Stomach (tissue), 9 donors: ENCODE data around the gene ZDHHC1. TPM values are rescaled to one million over a fixed set of nuclear protein-coding genes. Genes with fewer than 3 reads are reported as not detected.

Source experiments
- DNase-seq, 2 donors: peaks; one replicate each; pipeline versions ENCODE4 v3.0.0 to v3.0.0-alpha.2; 2013 to 2019
- H3K27ac ChIP-seq, 5 donors: fragments of 200-600 bp in 4 of 5; sonication (generic) in 4 of 5; one replicate each; pipeline ENCODE4 v1.5.1; 2013 to 2019; ENCODE audit warnings: mild to moderate bottlenecking in 1 of 5, moderate library complexity in 1 of 5
- H3K27me3 ChIP-seq, 3 donors: fragments of 200-600 bp; sonication (generic); one replicate each; pipeline ENCODE4 v1.5.1; 2017 to 2019; ENCODE audit warnings: mixed run types in 1 of 3
- H3K36me3 ChIP-seq, 4 donors: fragments of 200-600 bp; sonication (generic); 1 replicate in 3 of 4; 2 replicates in 1 of 4; pipeline ENCODE4 v1.5.1; 2016 to 2019
- H3K4me1 ChIP-seq, 4 donors: fragments of 200-600 bp; sonication (generic); one replicate each; pipeline ENCODE4 v1.5.1; 2016 to 2019
- H3K4me3 ChIP-seq, 4 donors: fragments of 200-600 bp; sonication (generic) in 3 of 4; one replicate each; pipeline ENCODE4 v1.5.1; 2016 to 2019; ENCODE audit warnings: mild to moderate bottlenecking in 1 of 4
- H3K9me3 ChIP-seq, 4 donors: fragments of 200-600 bp; sonication (generic); one replicate each; pipeline ENCODE4 v1.5.1; 2016 to 2019
- EP300 ChIP-seq: sonication (generic); formaldehyde crosslinking; IDR thresholded peaks from one replicate; pipeline ENCODE4 v1.6.1; 2017; ENCODE audit warnings: antibody characterized with exemption
- POLR2A ChIP-seq, 4 donors: fragments of 450-650 bp; IDR thresholded peaks; one replicate each; pipeline ENCODE4 v1.6.1; 2016; ENCODE audit warnings: antibody characterized with exemption in 4 of 4, control low read depth in 2 of 4, mild to moderate bottlenecking in 1 of 4, moderate library complexity in 1 of 4
- POLR2AphosphoS5 ChIP-seq, 3 donors: sonication (generic); formaldehyde crosslinking; IDR thresholded peaks; one replicate each; pipeline ENCODE4 v1.6.1; 2016; ENCODE audit warnings: antibody characterized with exemption in 3 of 3
- WGBS, 5 donors: extraction: QIAGEN DNeasy Blood & Tissue Kit in 3 of 5; methylation state at CpG; one replicate each; pipeline versions ENCODE4 v1.1.5 to v1.1.7; 2013 to 2018; 5-methylcytosine and 5-hydroxymethylcytosine counted together
- intact Hi-C: fragments of 100-400 bp; cut with DNase I; formaldehyde crosslinking; loops from one replicate; pipeline ENCODE4 v1.15.1; 2023; ENCODE audit warnings: low total_unique reads
- polyA plus RNA-seq, 3 donors: library from polyadenylated mRNA; stranded (reverse); fragments of 200-250 nt; gene quantifications; one replicate each; pipeline ENCODE4 v1.2.3, GENCODE V29; 2013
- total RNA-seq, 5 donors: library from RNA; depleted of rRNA; stranded (reverse); fragments of >200 nt; gene quantifications; one replicate each; pipeline versions ENCODE4 v1.1.0 to v1.2.3, GENCODE V29; 2014 to 2016
- TF ChIP-seq, protein P1 (sequence below), 7 experiments: fragments of 450-650 bp in 4 of 7; fragments of 200-600 bp in 3 of 7; sonication (generic) in 3 of 7; IDR thresholded peaks; one replicate each; pipeline ENCODE4 v1.5.1; 2016 to 2019; ENCODE audit warnings: antibody characterized with exemption in 7 of 7, control low read depth in 2 of 7, mild to moderate bottlenecking in 1 of 7
- donor health status: healthy with polysubstance abuse.
- donor health status: Bipolar disorder and iron deficiency.
- donor health status: healthy.

Gene ZDHHC1
- total and polyA plus RNA-seq, 8 donors, result 2.0 to 33.6 (median 6.1) TPM; not detected in 1

DNA sequence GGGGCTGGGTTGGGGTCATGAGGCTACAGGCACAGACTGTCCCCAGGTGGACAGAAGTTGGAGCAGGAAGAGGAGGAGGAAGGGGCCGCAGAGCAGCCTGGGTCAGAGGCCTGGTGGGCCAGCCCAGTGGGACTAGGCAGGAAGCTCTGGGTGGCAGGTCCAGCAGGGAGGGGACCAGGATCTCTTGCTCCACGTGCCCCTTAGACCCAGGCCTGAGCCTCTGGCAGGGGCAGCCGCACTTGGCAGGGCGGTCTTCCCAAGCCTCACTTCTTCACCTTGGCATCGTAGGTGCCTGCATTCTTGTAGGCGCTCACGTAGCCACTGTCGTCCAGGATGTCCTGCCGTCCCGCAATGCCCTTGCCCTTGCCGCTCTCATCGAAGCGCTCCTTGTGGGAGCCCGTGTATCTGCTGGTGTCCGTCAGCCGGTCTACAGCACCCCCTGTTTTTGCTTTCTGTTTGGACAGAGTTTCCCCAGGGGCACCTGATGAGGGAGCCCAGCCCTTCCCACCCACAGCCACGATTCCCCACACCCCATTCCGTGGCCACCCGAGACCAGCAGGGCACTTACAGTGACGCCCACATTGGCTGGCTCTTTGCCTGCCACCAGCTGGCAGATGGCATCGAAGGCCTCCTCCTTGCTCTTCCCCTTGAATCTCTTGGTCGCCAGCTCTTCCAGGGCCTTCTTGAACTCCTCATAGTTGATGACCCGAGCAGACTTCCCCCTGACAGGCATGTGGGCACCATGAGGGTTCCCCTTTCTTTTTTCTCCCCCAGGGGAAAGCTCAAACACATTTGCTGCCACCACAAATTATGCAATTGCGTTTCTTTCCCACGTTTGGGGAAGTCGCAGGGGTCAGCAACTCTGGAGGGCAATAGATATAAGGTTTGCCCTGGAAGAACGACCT is 26.1 kb downstream of the ZDHHC1 start:
- TF ChIP-seq POLR2A (IDR thresholded peaks at IDR 0.05) (no peak), EP300 (no peak), POLR2AphosphoS5 (IDR thresholded peaks at IDR 0.05) (no peak)
- TF ChIP-seq, protein P1, sequence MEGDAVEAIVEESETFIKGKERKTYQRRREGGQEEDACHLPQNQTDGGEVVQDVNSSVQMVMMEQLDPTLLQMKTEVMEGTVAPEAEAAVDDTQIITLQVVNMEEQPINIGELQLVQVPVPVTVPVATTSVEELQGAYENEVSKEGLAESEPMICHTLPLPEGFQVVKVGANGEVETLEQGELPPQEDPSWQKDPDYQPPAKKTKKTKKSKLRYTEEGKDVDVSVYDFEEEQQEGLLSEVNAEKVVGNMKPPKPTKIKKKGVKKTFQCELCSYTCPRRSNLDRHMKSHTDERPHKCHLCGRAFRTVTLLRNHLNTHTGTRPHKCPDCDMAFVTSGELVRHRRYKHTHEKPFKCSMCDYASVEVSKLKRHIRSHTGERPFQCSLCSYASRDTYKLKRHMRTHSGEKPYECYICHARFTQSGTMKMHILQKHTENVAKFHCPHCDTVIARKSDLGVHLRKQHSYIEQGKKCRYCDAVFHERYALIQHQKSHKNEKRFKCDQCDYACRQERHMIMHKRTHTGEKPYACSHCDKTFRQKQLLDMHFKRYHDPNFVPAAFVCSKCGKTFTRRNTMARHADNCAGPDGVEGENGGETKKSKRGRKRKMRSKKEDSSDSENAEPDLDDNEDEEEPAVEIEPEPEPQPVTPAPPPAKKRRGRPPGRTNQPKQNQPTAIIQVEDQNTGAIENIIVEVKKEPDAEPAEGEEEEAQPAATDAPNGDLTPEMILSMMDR (IDR thresholded peaks at IDR 0.05), result no peak
- H3K9me3 ChIP-seq, result no peaks in the 10 kb centered on the region
- intact Hi-C loops, result no loop called here
- H3K27ac ChIP-seq, result no peak overlapping the region
- peak in 1 of 2 donors; percentile 31 for DNase-seq
- 75 to 89% (median 82%) methylated on average over 24 to 27 of the region's 27 CpGs for WGBS, 5 donors
- H3K4me3 ChIP-seq, result no peak overlapping the region
- H3K27me3 ChIP-seq, result peaks cover 0 to 32% (median 0%) of the 10 kb centered on the region in 3 donors
- peaks cover 19 to 57% (median 43%) of the 10 kb centered on the region in 4 donors for H3K4me1 ChIP-seq
- H3K36me3 ChIP-seq, result no peaks in the 10 kb centered on the region

DNA sequence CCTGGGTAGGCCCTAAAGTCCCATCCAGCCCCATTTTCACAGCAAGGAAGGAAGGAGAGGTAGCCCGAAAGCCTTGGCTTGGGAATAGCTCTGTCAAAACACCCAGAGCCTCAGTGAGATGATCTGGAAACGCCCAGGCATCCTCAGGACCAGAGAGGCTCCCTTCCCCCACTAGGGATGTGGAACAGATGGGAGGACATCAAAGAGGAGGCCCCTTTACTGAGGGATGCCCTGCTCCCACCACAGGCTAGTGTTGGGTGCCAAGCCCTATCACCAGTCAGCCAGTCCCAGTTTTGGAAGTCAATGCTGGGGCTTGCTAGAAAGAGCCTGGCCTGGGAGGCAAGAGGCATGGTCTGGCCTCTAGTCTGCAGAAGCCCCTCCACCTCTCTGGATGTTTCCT is 27.7 kb downstream of the ZDHHC1 start:
- Histone ChIP-seq H3K27me3 (peaks cover 0 to 16% (median 0%) of the 10 kb centered on the region in 3 donors), H3K27ac (no peak overlapping the region), H3K9me3 (no peaks in the 10 kb centered on the region), H3K4me1 (peaks cover 14 to 43% (median 29%) of the 10 kb centered on the region in 4 donors), H3K36me3 (no peaks in the 10 kb centered on the region), H3K4me3 (no peak overlapping the region)
- TF ChIP-seq POLR2A (IDR thresholded peaks at IDR 0.05), result no peak
- TF ChIP-seq POLR2AphosphoS5 (IDR thresholded peaks at IDR 0.05), result no peak
- intact Hi-C loops, result no loop called here
- no peak for DNase-seq
- WGBS, 5 donors, result 90 to 100% (median 92%) methylated on average over 2 of the region's 2 CpGs

DNA sequence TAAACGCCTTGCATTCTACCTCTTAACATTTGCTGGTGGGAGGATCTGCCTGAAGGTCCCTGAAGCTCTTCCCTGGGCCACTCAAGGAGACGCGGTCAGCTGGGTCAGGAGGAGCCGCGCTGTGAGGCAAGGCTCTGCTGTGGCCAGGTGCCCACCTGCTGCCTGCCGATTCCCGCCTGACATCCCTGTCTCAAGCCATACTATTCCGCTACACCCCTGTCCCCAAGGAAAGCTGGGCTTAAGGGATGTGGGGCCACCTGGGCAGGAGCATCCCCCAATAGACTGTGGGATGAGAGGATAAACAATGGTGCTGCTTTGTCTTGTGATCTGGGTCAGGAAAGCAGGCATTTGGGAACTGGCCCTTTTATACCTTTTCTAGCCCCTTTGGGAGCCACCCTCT is 28.1 kb downstream of the ZDHHC1 start:
- H3K27me3 ChIP-seq, result peaks cover 0 to 12% (median 0%) of the 10 kb centered on the region in 3 donors
- peaks cover 11 to 39% (median 25%) of the 10 kb centered on the region in 4 donors for H3K4me1 ChIP-seq
- H3K4me3 ChIP-seq, result no peak overlapping the region
- H3K9me3 ChIP-seq, result no peaks in the 10 kb centered on the region
- no peak overlapping the region for H3K27ac ChIP-seq
- no peak for TF ChIP-seq POLR2A (IDR thresholded peaks at IDR 0.05)
- no peak for TF ChIP-seq EP300
- no peak for TF ChIP-seq POLR2AphosphoS5 (IDR thresholded peaks at IDR 0.05)
- TF ChIP-seq, protein P1 (IDR thresholded peaks at IDR 0.05), result no peak
- DNase-seq, result no peak
- WGBS, 5 donors, result 90 to 96% (median 92%) methylated on average over 8 of the region's 8 CpGs
- no peaks in the 10 kb centered on the region for H3K36me3 ChIP-seq
- intact Hi-C loops, result no loop called here

DNA sequence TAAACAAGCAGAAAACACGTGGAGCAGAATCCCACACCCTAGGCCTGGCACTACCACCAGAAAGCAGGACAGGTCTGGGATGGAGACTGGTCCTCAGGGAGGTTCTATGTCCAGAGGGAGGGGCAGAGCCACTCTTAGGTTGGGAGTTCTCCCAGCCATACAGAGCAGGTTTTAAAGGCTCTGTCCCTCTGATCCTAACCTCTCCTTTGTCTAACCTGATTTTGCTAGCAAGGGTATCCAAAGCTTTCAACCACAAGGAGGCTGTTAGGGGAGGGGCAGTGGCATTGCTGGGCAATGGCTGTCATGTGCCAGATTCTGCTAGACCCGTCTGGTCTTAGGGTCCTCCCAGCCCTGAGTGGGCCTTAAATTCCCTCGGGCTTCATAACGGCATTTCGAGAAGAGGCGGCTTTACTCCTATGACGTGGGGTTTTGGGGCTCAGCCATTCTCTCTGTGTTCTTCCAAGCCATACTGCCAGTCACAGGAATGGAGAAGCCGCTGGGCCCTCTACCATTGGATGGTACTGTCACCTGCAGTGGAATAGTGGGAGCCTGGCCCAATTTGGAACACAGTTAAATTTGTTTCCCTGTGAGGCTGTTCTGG is 28.7 kb downstream of the ZDHHC1 start:
- DNase-seq, result no peak
- intact Hi-C loops, result no loop called here
- WGBS, 5 donors, result 83 to 91% (median 87%) methylated on average over 8 of the region's 8 CpGs
- Histone ChIP-seq H3K27me3 (peaks cover 0 to 6% (median 0%) of the 10 kb centered on the region in 3 donors), H3K36me3 (no peaks in the 10 kb centered on the region), H3K4me1 (peaks cover 5 to 32% (median 19%) of the 10 kb centered on the region in 4 donors), H3K27ac (no peak overlapping the region), H3K4me3 (no peak overlapping the region), H3K9me3 (no peaks in the 10 kb centered on the region)
- TF ChIP-seq EP300 (no peak), POLR2A (IDR thresholded peaks at IDR 0.05) (no peak), POLR2AphosphoS5 (IDR thresholded peaks at IDR 0.05) (no peak)
- TF ChIP-seq, protein P1 (IDR thresholded peaks at IDR 0.05), result no peak
